Sigmoid colon (tissue), 7 donors: Measurements from ENCODE around the gene FRRS1L. TPM values are rescaled to one million over a fixed set of nuclear protein-coding genes. Genes with fewer than 3 reads are reported as not detected.
A peak's percentile ranks its signal among the peaks of the same experiment; 100 is the strongest.

Experiments
- DNase-seq: peaks from one replicate; pipeline ENCODE4 v3.0.0-alpha.2; 2019
- H3K27ac ChIP-seq, 4 donors: fragments of 200-600 bp; sonication (generic); one replicate each; pipeline ENCODE4 v1.5.1; 2016 to 2019; ENCODE audit warnings: mild to moderate bottlenecking in 1 of 4
- H3K27me3 ChIP-seq, 3 donors: fragments of 200-600 bp; sonication (generic); one replicate each; pipeline ENCODE4 v1.5.1; 2019; ENCODE audit warnings: mild to moderate bottlenecking in 1 of 3
- H3K36me3 ChIP-seq, 4 donors: fragments of 200-600 bp; sonication (generic); one replicate each; pipeline ENCODE4 v1.5.1; 2016 to 2019
- H3K4me1 ChIP-seq, 4 donors: fragments of 200-600 bp; sonication (generic); one replicate each; pipeline ENCODE4 v1.5.1; 2017 to 2019
- H3K4me3 ChIP-seq, 4 donors: fragments of 200-600 bp; sonication (generic); one replicate each; pipeline ENCODE4 v1.5.1; 2017 to 2019; ENCODE audit warnings: mild to moderate bottlenecking in 2 of 4, moderate library complexity in 1 of 4
- H3K9me3 ChIP-seq, 4 donors: fragments of 200-600 bp in 3 of 4; sonication (generic) in 3 of 4; one replicate each; pipeline versions ENCODE4 v1.5.1 to v1.6.1; 2013 to 2019
- EP300 ChIP-seq, 4 donors: sonication (generic); formaldehyde crosslinking; IDR thresholded peaks; one replicate each; pipeline ENCODE4 v1.6.1; 2017; ENCODE audit warnings: antibody characterized with exemption in 4 of 4
- POLR2A ChIP-seq, 2 donors: fragments of 450-650 bp; IDR thresholded peaks; one replicate each; pipeline ENCODE4 v1.6.1; 2016; ENCODE audit warnings: antibody characterized with exemption in 2 of 2, mild to moderate bottlenecking in 2 of 2, moderate library complexity in 2 of 2
- POLR2AphosphoS5 ChIP-seq, 4 donors: sonication (generic); formaldehyde crosslinking; IDR thresholded peaks; one replicate each; pipeline ENCODE4 v1.6.1; 2017; ENCODE audit warnings: antibody characterized with exemption in 4 of 4
- WGBS, 2 donors: extraction: QIAGEN DNeasy Blood & Tissue Kit; methylation state at CpG; one replicate each; pipeline ENCODE4 v1.1.7; 2013; 5-methylcytosine and 5-hydroxymethylcytosine counted together
- intact Hi-C: fragments of 100-400 bp; cut with DNase I; formaldehyde crosslinking; loops from one replicate; pipeline ENCODE4 v1.15.1; 2023
- polyA plus RNA-seq, 3 donors: library from polyadenylated mRNA; stranded (reverse); fragments of 200-250 nt; gene quantifications; one replicate each; pipeline ENCODE4 v1.2.3, GENCODE V29; 2013
- total RNA-seq, 4 donors: library from RNA; depleted of rRNA; stranded (reverse); fragments of >200 nt; gene quantifications; one replicate each; pipeline ENCODE4 v1.1.0, GENCODE V29; 2016
- TF ChIP-seq, protein P1 (sequence below), 4 experiments: fragments of 450-650 bp in 3 of 4; fragments of 200-600 bp in 1 of 4; IDR thresholded peaks; one replicate each; pipeline ENCODE4 v1.5.1; 2016 to 2019; ENCODE audit warnings: antibody characterized with exemption in 4 of 4, mild to moderate bottlenecking in 3 of 4, moderate library complexity in 2 of 4
- donor health status: healthy with polysubstance abuse.
- donor health status: Bipolar disorder and iron deficiency.
- donor health status: healthy.

The FRRS1L gene
- total and polyA plus RNA-seq, 7 donors, result 0.23 to 4.5 (median 2.8) TPM; not detected in 1

DNA sequence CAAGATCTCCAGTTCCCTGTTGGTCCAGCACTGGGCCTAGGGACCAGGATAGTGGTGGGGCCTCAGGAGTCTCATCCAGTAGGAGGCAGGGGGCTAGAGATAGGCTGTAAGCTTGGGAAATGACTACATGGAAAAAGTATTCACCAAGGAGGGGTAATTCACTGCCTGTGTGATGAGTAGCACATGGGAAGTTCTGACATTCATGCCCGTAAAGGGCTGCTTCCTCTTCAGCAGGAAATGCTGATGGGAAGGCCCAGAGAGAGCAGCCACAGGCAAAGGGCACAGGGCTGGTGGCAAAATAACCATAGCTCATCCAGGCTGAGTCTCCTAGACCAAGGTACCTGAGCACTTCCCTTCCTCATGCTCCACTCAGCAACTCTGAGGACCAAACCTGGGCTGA lies 23.1 kb upstream of the FRRS1L start:
- Histone ChIP-seq H3K4me3 (no peak overlapping the region), H3K4me1 (no peaks in the 10 kb centered on the region), H3K36me3 (no peaks in the 10 kb centered on the region), H3K27ac (no peak overlapping the region), H3K27me3 (no peaks in the 10 kb centered on the region), H3K9me3 (no peaks in the 10 kb centered on the region)
- TF ChIP-seq POLR2AphosphoS5 (IDR thresholded peaks at IDR 0.05), result no peak
- 75 to 85% methylated on average over 1 of the region's 1 CpG for WGBS, 2 donors
- DNase-seq, result no peak
- intact Hi-C loops, result no loop called here

DNA sequence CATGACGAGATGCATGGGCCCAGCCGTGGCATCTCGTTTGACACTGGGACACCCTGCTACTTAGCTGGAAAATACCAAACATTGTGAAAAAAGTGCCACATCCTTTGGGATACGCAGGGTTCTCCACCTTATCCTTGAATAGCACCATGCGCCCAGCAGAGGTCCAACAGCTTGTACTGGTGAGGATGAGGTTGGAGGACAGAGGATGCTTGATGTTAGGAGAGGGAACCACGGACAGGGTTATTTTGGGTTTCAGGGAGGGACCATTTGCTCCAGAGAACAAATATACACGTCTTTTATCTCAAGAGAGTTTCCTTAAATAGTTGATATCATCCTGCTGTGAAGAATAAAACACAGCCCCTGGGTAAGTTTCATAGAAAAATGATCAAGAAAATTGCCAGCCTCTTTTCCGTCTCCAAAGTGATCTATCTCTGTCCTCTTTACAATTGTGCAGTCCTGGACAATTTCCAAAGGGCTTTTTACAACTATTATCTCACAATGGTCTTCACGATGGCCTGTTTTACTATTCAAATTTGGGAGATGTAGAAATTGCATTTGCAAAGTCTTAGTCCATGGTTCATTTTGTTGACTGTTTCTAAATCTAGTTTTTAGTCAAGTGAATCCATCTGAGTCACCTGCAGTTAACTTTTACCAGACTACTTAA lies 19.9 kb upstream of the FRRS1L start:
- Histone ChIP-seq H3K4me1 (no peaks in the 10 kb centered on the region), H3K9me3 (no peaks in the 10 kb centered on the region), H3K4me3 (no peak overlapping the region), H3K27me3 (no peaks in the 10 kb centered on the region), H3K27ac (no peak overlapping the region), H3K36me3 (no peaks in the 10 kb centered on the region)
- intact Hi-C loops, result no loop called here
- no peak for DNase-seq
- 73 to 79% methylated on average over 9 of the region's 9 CpGs for WGBS, 2 donors
- TF ChIP-seq, protein P1, sequence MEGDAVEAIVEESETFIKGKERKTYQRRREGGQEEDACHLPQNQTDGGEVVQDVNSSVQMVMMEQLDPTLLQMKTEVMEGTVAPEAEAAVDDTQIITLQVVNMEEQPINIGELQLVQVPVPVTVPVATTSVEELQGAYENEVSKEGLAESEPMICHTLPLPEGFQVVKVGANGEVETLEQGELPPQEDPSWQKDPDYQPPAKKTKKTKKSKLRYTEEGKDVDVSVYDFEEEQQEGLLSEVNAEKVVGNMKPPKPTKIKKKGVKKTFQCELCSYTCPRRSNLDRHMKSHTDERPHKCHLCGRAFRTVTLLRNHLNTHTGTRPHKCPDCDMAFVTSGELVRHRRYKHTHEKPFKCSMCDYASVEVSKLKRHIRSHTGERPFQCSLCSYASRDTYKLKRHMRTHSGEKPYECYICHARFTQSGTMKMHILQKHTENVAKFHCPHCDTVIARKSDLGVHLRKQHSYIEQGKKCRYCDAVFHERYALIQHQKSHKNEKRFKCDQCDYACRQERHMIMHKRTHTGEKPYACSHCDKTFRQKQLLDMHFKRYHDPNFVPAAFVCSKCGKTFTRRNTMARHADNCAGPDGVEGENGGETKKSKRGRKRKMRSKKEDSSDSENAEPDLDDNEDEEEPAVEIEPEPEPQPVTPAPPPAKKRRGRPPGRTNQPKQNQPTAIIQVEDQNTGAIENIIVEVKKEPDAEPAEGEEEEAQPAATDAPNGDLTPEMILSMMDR (IDR thresholded peaks at IDR 0.05), result no peak
- TF ChIP-seq POLR2A (IDR thresholded peaks at IDR 0.05) (no peak), EP300 (IDR thresholded peaks at IDR 0.05) (no peak), POLR2AphosphoS5 (IDR thresholded peaks at IDR 0.05) (no peak)

DNA sequence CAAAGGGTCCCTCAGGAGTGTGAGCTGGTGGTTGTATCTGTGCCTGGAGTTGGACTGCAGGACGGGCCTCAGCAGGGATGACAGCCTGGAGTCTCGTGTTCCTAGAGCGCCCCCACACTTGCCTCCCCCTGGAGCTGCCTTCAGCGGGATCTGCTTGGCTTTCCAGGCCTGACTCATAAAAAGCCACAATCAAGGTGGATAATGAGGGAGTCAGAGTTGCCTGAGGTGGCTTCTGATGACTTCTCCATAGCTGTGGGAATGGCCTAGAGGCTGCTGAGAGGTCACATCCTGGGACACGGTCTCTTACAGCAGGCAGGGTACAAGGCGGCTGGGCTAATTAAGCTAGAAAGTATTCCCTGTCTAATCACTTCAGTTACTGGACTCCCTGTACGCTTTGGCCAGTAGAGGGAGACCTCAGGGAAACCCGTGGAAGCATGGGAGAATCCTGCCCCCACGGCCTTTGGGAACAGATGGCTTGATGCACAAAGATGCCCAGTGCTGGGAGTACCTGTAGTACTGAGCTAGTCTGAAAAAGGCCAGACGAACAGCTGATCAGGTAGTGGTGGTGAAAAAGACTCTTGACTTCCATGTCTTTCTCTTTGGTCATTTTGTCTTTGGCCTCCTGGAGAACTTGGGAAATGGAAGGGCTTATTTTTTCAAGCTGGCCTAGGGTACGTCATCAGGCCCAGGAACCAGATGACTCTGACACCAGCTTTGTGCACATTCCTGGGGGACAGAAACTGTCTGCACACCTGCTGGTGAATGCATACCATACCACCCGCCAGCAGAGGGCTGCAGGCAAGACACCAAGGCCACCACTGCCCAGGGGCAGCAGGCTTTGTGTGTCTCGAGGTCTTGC lies 16.1 kb upstream of the FRRS1L start:
- 49 to 74% methylated on average over 13 of the region's 13 CpGs for WGBS, 2 donors
- no peak for TF ChIP-seq POLR2AphosphoS5 (IDR thresholded peaks at IDR 0.05)
- TF ChIP-seq, protein P1 (IDR thresholded peaks at IDR 0.05), result peak in 1 of 4 experiments; percentile 21
- Histone ChIP-seq H3K36me3 (no peaks in the 10 kb centered on the region), H3K27me3 (no peaks in the 10 kb centered on the region), H3K4me3 (no peak overlapping the region), H3K9me3 (no peaks in the 10 kb centered on the region), H3K27ac (no peak overlapping the region), H3K4me1 (no peaks in the 10 kb centered on the region)
- DNase-seq, result no peak
- intact Hi-C loops, result no loop called here

DNA sequence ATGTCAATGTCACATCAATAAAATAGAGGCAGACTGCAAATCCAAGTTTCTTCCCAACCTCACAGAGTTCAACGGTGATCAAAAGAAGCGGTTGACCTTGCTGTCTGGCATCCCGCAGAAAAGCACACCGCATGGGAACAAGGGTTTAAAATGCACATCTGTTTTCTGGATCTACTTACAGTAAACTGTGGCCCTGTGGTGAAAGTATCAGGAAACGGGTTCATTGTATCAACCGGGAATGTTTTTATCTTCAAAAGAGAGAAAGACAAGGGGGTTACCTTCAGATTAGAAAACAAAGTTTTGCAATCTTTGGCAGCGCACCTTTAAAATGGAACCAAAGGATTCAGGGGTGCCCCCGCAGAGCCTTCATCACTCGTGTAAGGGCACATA lies 15.5 kb upstream of the FRRS1L start:
- TF ChIP-seq EP300 (IDR thresholded peaks at IDR 0.05) (no peak), POLR2A (IDR thresholded peaks at IDR 0.05) (no peak), POLR2AphosphoS5 (IDR thresholded peaks at IDR 0.05) (no peak)
- TF ChIP-seq, protein P1 (IDR thresholded peaks at IDR 0.05), result no peak
- Histone ChIP-seq H3K4me1 (no peaks in the 10 kb centered on the region), H3K4me3 (no peak overlapping the region), H3K36me3 (no peaks in the 10 kb centered on the region), H3K9me3 (no peaks in the 10 kb centered on the region), H3K27me3 (no peaks in the 10 kb centered on the region), H3K27ac (no peak overlapping the region)
- no peak for DNase-seq
- intact Hi-C loops, result no loop called here
- 87 to 90% methylated on average over 9 of the region's 9 CpGs for WGBS, 2 donors

DNA sequence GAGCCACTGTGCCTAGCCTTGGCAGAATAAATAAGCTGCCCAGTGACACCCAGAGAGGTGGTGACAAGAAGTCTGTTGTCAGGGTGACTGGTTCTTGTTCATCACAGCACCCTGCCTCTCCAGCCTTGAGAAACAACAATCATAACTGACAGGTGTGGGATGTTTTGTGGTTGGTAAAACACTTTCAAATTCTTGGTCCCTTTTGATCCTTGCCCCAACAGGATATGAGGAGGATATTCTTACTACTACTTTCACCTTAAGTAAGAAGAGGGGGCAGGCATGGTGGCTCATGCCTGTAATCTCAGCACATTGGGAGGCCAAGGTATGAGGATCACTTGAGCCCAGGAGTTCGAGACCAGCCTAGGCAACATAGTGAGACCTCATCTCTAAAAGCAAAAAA lies 14.2 kb upstream of the FRRS1L start:
- H3K9me3 ChIP-seq, result no peaks in the 10 kb centered on the region
- DNase-seq, result no peak
- intact Hi-C loops, result no loop called here
- TF ChIP-seq EP300 (IDR thresholded peaks at IDR 0.05) (no peak), POLR2A (IDR thresholded peaks at IDR 0.05) (no peak), POLR2AphosphoS5 (IDR thresholded peaks at IDR 0.05) (no peak)
- TF ChIP-seq, protein P1 (IDR thresholded peaks at IDR 0.05), result no peak
- H3K27ac ChIP-seq, result no peak overlapping the region
- H3K4me3 ChIP-seq, result no peak overlapping the region
- 77 to 84% methylated on average over 1 of the region's 1 CpG for WGBS, 2 donors
- H3K27me3 ChIP-seq, result no peaks in the 10 kb centered on the region
- H3K4me1 ChIP-seq, result no peaks in the 10 kb centered on the region
- no peaks in the 10 kb centered on the region for H3K36me3 ChIP-seq
